HepG2 (cell line): ENCODE measurements around the gene RPS6KA5. TPM values are rescaled to one million over a fixed set of nuclear protein-coding genes. Genes with fewer than 3 reads are reported as not detected.

Experiments
- ATAC-seq: fragments of 200-7000 bp; cut with Tn5 transposase; 3 replicates; pipeline ENCODE4 v1.9.1; 2020; ENCODE audit warnings: mild to moderate bottlenecking, moderate library complexity
- BruUV-seq: library from RNA; stranded (reverse); fragments of 400-500 nt; replicated peaks from 2 replicates; lab custom pipeline; 2021; lab: Mats Ljungman, UMichigan
- CTCF ChIA-PET: fragments of 300-600 bp; formaldehyde crosslinking; extraction: SDS; loops from one replicate; lab custom pipeline; 2021; ENCODE audit warnings: low total read pairs, inconsistent platforms, low intra/inter-chr PET ratio; lab: Yijun Ruan, JAX
- POLR2A ChIA-PET: fragments of 350-600 bp; sonication (Branson Sonifier 250); formaldehyde crosslinking; loops from one replicate; lab custom pipeline; 2020; ENCODE audit warnings: antibody characterized with exemption, inconsistent platforms; lab: Yijun Ruan, JAX
- DNase-seq: peaks from one replicate; pipeline ENCODE4 v3.0.0-alpha.2; 2015; ENCODE audit warnings: low spot score
- FAIRE-seq: peaks from 3 replicates; lab custom pipeline; 2011; peaks lifted over from hg19 to GRCh38; lab: Jason Lieb, UNC
- H2AFZ ChIP-seq: one replicate; pipeline ENCODE4 v1.6.1; 2011; ENCODE audit warnings: low read length, inconsistent platforms
- H3K27ac ChIP-seq: fragments of 300-600 bp; 3 replicates; pipeline ENCODE4 v1.8.0; 2011; ENCODE audit warnings: mixed run types, mild to moderate bottlenecking, mixed read lengths, low read length, inconsistent platforms; ENCODE audit not compliant: insufficient read depth; ENCODE audit errors: extremely low read length
- H3K27me3 ChIP-seq, 2 experiments: fragments of 200-600 bp in 1 of 2; 2 replicates in 1 of 2; 3 replicates in 1 of 2; pipeline versions ENCODE4 v1.6.0 to v1.8.0; 2011; ENCODE audit warnings: low read length in 2 of 2, mild to moderate bottlenecking in 2 of 2, moderate library complexity in 2 of 2, inconsistent platforms in 1 of 2; ENCODE audit not compliant: insufficient read depth in 2 of 2, control insufficient read depth in 1 of 2
- H3K36me3 ChIP-seq, 2 experiments: fragments of 200-600 bp in 1 of 2; replicated peaks in 1 of 2; 2 replicates in 1 of 2; 3 replicates in 1 of 2; pipeline versions ENCODE4 v1.5.1 to v1.8.0; 2011; ENCODE audit warnings: low read length in 2 of 2, inconsistent platforms in 1 of 2; ENCODE audit not compliant: insufficient read depth in 2 of 2, control insufficient read depth in 1 of 2
- H3K4me1 ChIP-seq: 2 replicates; pipeline ENCODE4 v1.5.1; 2012; ENCODE audit warnings: low read length, inconsistent platforms; ENCODE audit not compliant: insufficient read depth
- H3K4me2 ChIP-seq: 2 replicates; pipeline ENCODE4 v1.6.0; 2011; ENCODE audit warnings: low read depth, low read length, inconsistent platforms
- H3K4me3 ChIP-seq, 3 experiments: fragments of 200-600 bp in 1 of 3; sonication (generic), shearing (Covaris generic) in 1 of 3; replicated peaks in 1 of 3; 2 replicates each; pipeline ENCODE4 v1.5.1; 2011 to 2016; ENCODE audit warnings: low read length in 3 of 3, inconsistent platforms in 2 of 3, low read depth in 2 of 3, mild to moderate bottlenecking in 2 of 3, control low read depth in 1 of 3, mixed read lengths in 1 of 3; ENCODE audit not compliant: insufficient read depth in 1 of 3
- H3K79me2 ChIP-seq: one replicate; pipeline ENCODE4 v1.6.1; 2011; ENCODE audit warnings: low read length, inconsistent platforms; ENCODE audit not compliant: insufficient read depth
- H3K9ac ChIP-seq: 2 replicates; pipeline ENCODE4 v1.6.0; 2011; ENCODE audit warnings: mild to moderate bottlenecking, low read depth, low read length, inconsistent platforms; ENCODE audit not compliant: insufficient read depth
- H3K9me3 ChIP-seq: 2 replicates; pipeline ENCODE4 v1.5.1; 2012; ENCODE audit warnings: mild to moderate bottlenecking, low read length
- H4K20me1 ChIP-seq: 2 replicates; pipeline ENCODE4 v1.6.0; 2011; ENCODE audit warnings: inconsistent platforms, mild to moderate bottlenecking, low read length, moderate library complexity; ENCODE audit not compliant: insufficient read depth
- BATF2 ChIP-seq: sonication (generic); formaldehyde crosslinking; IDR thresholded peaks from 2 replicates; pipeline ENCODE4 v1.8.0; 2022; ENCODE audit warnings: mild to moderate bottlenecking, missing genetic modification reagents, moderate library complexity
- JUNB ChIP-seq: sonication (generic); formaldehyde crosslinking; IDR thresholded peaks from 2 replicates; pipeline ENCODE4 v1.8.0; 2022; ENCODE audit warnings: missing genetic modification reagents, mild to moderate bottlenecking, borderline replicate concordance
- MBD4 ChIP-seq: IDR thresholded peaks from 2 replicates; pipeline ENCODE4 v1.6.1; 2012; ENCODE audit warnings: low read length, inconsistent platforms, borderline replicate concordance
- MTERF4 ChIP-seq: sonication (generic); formaldehyde crosslinking; IDR thresholded peaks from 2 replicates; pipeline ENCODE4 v1.8.0; 2023; ENCODE audit warnings: mild to moderate bottlenecking, missing genetic modification reagents
- RFXANK ChIP-seq: IDR thresholded peaks from 2 replicates; pipeline ENCODE4 v1.6.1; 2016
- SIN3A ChIP-seq: IDR thresholded peaks from 2 replicates; pipeline ENCODE4 v1.6.1; 2011; ENCODE audit warnings: low read depth, mild to moderate bottlenecking, control low read depth, low read length, borderline replicate concordance
- SP1 ChIP-seq, 2 experiments: fragments of 450-650 bp in 1 of 2; sonication (generic) in 1 of 2; formaldehyde crosslinking in 1 of 2; IDR thresholded peaks; 2 replicates each; pipeline versions ENCODE4 v1.4.0 to v1.6.1; 2016 to 2020; ENCODE audit warnings: missing genetic modification reagents in 1 of 2
- TFE3 ChIP-seq: IDR thresholded peaks from 2 replicates; pipeline ENCODE4 v1.6.1; 2016
- ZNF350 ChIP-seq: sonication (generic); formaldehyde crosslinking; IDR thresholded peaks from 2 replicates; pipeline ENCODE4 v1.4.0; 2020; ENCODE audit warnings: mild to moderate bottlenecking, low read depth, missing genetic modification reagents, borderline replicate concordance
- ZNF407 ChIP-seq: sonication (generic); formaldehyde crosslinking; IDR thresholded peaks from one replicate; pipeline ENCODE4 v1.5.1; 2020; ENCODE audit warnings: mild to moderate bottlenecking, missing genetic modification reagents; ENCODE audit errors: not compliant biosample characterization
- WGBS: methylation state at CpG from one replicate; pipeline ENCODE4 v1.1.6; 2017; ENCODE audit warnings: low lambda C conversion rate; 5-methylcytosine and 5-hydroxymethylcytosine counted together
- in situ Hi-C: cut with HindIII; loops from 2 replicates; pipeline ENCODE4 v1.10.0; 2017; ENCODE audit warnings: low pct_unique_long_range_greater_than_20kb; ENCODE audit not compliant: extremely low pct_ligation_motif_present
- intact Hi-C: fragments of 100-400 bp; cut with micrococcal nuclease; formaldehyde crosslinking; loops from one replicate; pipeline ENCODE4 v1.10.0; 2022; ENCODE audit not compliant: unreplicated experiment
- polyA plus RNA-seq, 8 experiments: library from polyadenylated mRNA; depleted of rRNA in 3 of 8; stranded (reverse) in 7 of 8; unstranded in 1 of 8; fragments of >200 nt; fragmentation: Illumina TruSeq in 4 of 8; extraction: Trizol in 4 of 8; gene quantifications; 2 replicates each; pipeline versions ENCODE4 v1.2.1 to v1.2.3, GENCODE V29; 2011 to 2016; ENCODE audit warnings: low read depth in 4 of 8, missing spikeins in 1 of 8, mixed read lengths in 1 of 8; ENCODE audit not compliant: insufficient read depth in 1 of 8
- total RNA-seq, 5 experiments: library from RNA; depleted of rRNA; stranded (reverse); fragments of >200 nt; fragmentation: Illumina TruSeq; extraction: Trizol; gene quantifications; 2 replicates each; pipeline ENCODE4 v1.2.3, GENCODE V29; 2016; ENCODE audit warnings: low read depth in 1 of 5

Gene RPS6KA5
- total and polyA plus RNA-seq, 2 of the 13 experiments (the other 11 are each of a cell fraction or from before 2014, with no cell fraction given), result 0.50 to 0.58 TPM

GRCh38 chr14:91092073-91092472, 31.6 kb upstream of the RPS6KA5 start (continued):
- TF ChIP-seq ZNF407 (CRISPR knock-in tag), result no peak
- TF ChIP-seq SIN3A, result no peak
- TF ChIP-seq SP1 (IDR thresholded peaks at IDR 0.05), result no peak
- no peak for TF ChIP-seq SP1 (CRISPR knock-in tag; IDR thresholded peaks at IDR 0.05)
- TF ChIP-seq, all 625 proteins: peak for 0

- Histone ChIP-seq H3K27ac (no peak overlapping the region), H3K4me1 (no peaks in the 10 kb centered on the region), H4K20me1 (no peaks in the 10 kb centered on the region), H3K4me3 (no peak overlapping the region), H3K79me2 (no peaks in the 10 kb centered on the region), H3K27me3 (no peaks in the 10 kb centered on the region; a peak in 1 of 5 replicates), H3K9ac (no peak overlapping the region), H3K4me2 (no peak overlapping the region), H3K36me3 (no peaks in the 10 kb centered on the region), H3K9me3 (no peaks in the 10 kb centered on the region), H2AFZ (no peak overlapping the region)
- in situ Hi-C loops, result no loop called here
- ChIA-PET POLR2A (no interaction called here), CTCF (no interaction called here)
- no peak for FAIRE-seq
- no peak for DNase-seq
- ATAC-seq, result no peak
- intact Hi-C loops, result no loop called here
- no TSS peak for BruUV-seq
- 20% methylated on average over 1 of the region's 1 CpG for WGBS
- TF ChIP-seq BATF2 (CRISPR knock-in tag) (no peak), ZNF350 (CRISPR knock-in tag) (no peak), JUNB (CRISPR knock-in tag) (no peak), MTERF4 (CRISPR knock-in tag) (no peak), MBD4 (no peak), RFXANK (CRISPR knock-in tag) (no peak), TFE3 (CRISPR knock-in tag) (no peak)
These were observed 30.3 kb upstream of the RPS6KA5 start for GRCh38 chr14:91090743-91091142.
